Dedifferentiated amniotic fluid mesenchymal stem cell (primary cell): ENCODE measurements around the gene SYK.
"Not testable (repeated sequence)": the region's sequence is repeated elsewhere in the genome, so short reads cannot be mapped to it uniquely, and the experiment has no call there.

ENCODE experiments used
- DNase-seq: peaks from one replicate; pipeline ENCODE4 v3.0.0-alpha.2; 2016; ENCODE audit errors: extremely low spot score

Gene SYK

DNA sequence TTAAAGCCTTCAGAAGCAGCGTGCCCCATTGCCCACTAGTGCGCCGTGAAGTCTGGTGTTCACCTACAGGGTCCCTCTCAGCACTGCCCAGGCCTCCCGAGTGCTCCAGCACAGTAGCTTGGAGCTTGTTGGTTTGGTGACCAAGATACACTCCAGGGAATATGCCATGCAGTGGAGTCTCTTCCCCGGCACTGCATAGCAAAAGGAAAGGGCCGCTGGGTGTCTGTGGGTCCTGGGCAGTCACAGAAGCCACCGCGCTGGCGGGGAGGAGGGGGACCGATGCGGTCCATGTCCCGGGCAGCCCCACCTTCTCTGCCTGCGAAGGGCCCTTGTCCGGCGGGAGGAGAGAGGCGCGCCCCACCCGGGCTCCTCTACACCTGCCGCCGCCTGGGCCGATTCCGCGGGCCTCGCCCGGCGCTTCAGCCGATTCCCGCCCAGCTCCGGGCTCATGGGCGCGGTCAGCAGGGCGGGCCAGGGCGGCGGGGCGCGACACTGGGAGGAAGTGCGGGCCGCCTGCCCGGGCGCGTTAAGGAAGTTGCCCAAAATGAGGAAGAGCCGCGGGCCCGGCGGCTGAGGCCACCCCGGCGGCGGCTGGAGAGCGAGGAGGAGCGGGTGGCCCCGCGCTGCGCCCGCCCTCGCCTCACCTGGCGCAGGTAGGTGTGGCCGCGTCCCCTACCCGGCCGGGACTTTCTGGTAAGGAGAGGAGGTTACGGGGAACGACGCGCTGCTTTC lies at the start of gene SYK:
SYK (plus strand) TSS at position 579 of the 732 bp plus-strand sequence. CDS start 42,080 bp downstream, outside the sequence.
- DNase-seq, result no peak

DNA sequence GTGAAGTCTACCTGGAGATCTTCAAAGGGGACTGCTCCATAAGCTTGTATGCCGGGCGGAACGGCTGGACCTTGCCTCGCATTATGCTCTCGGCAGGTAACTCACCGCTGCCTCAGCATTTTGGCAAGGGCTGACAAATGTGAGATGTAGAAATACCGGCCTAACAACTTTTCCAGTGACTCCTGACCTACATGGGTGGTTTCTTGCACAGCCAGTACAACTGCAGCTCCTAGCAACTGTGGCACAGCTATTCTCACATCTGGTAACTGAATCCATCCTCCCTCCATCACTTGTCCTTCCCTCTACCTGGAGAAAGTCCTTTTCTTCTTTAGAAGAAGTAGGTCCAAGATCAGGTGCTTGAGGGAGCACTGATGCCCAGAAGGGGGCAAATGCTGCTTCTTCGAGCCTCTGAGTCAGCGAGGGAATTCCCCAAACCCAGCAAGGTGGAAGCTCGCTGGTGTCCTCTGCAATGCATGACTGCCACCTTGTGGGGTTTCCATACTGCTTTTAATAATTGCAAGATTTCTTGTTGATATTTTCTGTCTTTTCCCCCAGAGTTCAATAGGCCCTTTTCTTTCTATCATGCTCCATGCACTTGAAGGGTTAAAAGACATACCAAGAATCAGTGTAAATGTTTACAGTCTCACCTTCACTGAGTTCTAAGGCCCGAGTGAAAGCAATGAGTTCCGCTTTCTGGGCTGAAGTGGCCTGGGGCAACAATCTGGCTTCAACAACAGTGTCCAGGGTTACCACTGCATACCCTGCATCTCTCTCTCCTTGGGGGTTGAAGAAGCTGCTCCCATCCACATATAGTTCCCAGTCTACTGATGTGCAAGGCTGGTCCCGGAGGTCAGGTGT lies 45.9 kb upstream of the SYK start:
- not testable (repeated sequence) for DNase-seq

DNA sequence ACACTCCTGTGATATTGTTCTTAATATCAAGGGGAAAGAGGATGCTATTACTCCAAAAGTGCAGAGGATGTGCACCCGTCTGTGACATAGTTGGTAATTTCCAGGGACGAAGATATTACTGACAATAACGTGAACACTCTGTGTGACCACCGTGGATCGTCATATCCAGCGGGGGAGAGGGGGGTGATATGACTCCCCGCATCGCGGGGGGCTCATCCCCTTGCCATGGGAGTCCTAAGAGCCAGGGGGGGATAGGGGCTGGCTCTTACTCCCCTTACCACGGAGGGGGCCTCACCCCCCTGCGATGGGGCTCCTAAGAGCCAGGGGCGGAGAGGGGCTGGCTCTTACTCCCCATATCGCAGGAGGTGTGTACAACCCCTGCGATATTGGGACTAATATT lies 41.0 kb upstream of the SYK start:
- DNase-seq, result not testable (repeated sequence)

DNA sequence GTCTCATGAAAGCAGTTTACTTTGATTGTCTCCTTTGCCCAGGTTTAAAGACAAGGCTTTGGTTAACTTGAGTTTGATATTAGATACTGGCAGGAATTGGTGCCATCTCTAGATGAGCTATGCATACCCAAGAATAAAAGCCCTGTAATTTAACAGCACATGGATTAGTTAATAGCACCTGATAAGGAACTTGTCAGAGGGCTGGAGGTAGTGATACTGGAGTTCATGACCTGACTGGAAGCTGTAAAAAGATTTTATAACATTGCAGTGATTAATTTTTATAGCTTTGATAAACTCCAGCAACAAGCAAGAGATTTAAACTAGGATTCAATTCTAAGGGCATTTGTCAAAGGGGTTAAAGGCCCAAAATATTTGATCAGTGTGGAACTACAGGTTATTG lies 34.9 kb upstream of the SYK start:
- DNase-seq, result no peak

DNA sequence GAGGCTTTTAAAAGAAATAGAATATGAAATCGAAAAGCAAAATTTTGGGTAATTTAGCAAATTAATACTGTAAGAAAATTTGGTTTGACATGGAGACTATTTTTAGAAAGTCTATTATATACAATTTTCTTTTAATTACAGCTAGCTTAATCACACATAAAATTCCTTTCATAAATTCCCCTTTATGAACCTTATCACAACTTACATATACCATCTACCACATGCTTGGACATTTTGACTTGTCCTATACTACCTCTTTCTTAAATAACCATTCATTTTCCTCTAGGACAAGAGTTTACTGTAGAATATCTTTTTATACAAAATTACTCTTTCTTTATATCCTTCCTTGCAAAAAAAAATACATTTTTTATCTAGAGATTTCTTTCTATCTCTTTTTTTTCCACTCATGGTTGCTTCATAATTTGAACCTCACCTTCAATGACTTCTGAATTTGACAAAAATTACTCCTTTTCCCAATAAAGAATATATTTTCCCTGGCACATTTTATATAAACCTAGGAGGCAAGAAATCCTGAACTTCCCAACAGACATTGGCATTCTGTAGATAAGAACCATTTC lies 34.0 kb upstream of the SYK start:
- DNase-seq, result no peak

DNA sequence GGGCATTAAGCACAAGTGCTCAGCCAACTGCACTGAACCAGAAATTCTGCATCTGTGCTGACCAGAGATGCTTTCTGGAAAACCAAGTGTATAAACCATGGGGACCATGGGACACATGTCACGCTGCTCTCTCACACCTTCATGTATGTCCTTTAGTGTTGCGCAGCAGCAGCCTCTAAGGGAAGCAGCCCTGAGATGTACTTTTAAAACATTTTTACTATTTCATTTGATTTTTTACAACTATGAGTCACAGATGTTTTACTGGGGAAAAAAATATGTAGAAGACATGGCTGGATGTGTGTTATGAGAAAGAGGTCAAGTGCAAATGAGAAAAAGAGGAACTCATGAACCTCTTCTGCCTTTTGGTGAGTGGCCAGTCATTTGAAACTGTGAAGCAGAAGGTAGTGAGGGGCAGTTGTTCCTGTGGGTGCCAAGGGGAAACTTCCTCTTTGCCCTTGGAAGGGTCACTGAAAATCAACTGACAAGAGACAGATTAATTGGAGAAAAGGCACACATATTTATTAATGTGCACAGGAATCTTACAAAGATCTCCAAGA lies 31.4 kb upstream of the SYK start:
- no peak for DNase-seq

DNA sequence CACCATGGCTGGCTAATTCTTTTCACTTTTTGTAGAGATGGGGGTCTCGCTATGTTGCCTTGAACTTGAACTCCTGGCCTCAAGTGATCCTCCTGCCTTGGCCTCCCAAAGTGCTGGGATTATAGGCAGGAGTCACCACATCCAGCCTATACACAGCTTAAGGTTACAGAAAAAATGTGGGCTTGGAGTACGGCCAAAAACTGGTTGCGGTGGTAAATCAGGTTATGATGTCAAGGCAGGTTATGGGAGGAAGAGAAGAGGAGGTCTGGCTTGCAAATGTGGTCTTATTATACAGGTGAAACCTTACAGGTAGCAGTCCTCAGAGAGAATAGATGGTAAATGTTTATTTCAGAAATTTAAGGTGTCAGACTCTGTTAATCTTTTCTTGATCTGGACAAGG lies 30.7 kb upstream of the SYK start:
- no peak for DNase-seq

DNA sequence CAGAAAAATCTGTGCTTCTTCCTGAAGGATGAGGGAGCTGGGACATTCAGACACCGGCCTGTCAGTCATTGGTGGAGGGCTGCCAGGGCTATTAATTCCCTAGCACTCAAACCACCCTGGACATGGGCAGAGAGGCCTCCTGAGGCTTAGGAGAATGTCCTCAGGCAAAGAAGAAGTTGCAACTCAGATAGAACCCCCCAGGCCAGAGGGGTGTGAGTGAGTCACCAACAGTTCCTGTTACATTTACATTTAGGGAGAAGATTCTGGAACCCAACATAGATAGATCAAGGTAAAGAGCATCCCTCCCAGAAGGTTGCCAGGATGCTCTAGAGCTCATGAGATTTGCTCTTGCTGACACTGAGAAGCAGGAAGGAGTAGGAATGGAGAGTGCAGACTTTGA lies 29.2 kb upstream of the SYK start:
- no peak for DNase-seq

DNA sequence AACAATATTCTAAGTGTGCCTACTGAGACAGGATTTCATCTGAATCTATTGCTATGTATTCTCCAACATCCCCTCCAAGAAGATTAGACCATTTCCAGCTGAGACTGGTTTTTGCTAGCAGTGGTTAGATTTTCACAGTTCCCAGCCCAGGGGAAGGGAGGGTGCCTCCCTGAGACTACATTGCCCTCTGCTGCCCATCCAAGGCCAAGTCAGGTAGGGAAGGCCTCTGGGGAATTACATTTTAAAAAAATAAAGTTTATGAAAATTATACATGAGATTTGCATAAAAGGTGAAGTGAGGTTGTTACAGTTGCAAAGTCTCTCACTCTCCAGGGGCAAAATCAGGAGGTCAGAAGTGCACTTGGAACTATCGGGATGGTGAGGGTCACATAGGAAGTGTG lies 28.0 kb upstream of the SYK start:
- DNase-seq, result no peak

DNA sequence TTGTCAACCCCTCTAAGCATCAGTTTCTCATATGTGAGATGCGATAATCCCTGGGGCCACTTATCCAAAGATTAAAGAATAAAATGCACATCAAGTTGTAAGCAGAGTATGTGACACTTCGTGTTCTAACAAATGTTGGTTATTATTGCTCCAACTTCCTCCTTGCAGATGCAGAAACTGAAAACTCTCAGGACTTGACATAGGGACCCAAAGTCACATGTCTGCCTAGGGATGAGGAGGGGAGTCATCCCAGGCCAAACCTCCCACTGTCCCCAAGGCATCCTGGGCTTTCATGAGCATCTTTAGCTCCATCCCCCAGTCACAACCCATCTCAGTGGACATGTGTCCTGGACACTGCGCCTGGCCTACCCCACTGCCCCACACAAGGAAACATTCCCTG lies 27.5 kb upstream of the SYK start:
- DNase-seq, result no peak

DNA sequence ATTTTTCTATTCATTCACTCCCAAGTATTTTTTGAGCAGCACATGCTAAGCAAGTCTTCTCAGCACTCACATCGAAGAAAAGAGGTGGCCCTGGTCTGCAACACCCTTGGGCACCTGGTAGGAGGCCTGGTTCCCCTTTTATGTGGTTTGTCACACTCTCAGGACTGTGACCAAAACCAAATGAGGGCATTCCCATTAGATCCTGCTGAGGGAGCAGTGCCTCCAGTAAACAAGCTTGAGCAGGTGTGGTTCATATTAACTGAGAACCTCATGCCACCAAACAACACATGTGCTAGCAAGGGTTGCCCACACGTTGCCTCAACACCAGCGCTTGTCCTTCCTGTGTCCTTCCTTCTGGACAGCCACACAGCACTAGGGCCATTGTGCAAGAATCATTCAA lies 26.9 kb upstream of the SYK start:
- DNase-seq, result no peak

DNA sequence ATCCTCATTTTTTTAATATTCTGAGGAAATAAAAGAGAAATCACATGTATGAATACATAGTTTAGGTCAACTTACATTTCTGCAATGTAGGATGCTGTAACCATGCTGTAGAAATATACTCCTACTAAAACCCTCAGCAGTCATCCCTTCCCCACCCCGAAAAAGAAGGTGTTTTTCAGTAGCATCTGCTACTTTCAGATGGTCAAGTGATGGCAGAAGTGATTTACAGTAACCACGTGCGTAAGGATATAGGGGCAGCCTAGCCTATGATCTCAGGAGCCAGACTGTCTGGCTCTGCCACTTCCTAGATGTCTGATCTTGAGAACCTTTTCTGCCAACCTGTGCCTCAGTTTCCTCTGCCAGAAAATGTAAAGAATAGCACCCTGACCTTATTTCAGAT lies 26.0 kb upstream of the SYK start:
- no peak for DNase-seq

DNA sequence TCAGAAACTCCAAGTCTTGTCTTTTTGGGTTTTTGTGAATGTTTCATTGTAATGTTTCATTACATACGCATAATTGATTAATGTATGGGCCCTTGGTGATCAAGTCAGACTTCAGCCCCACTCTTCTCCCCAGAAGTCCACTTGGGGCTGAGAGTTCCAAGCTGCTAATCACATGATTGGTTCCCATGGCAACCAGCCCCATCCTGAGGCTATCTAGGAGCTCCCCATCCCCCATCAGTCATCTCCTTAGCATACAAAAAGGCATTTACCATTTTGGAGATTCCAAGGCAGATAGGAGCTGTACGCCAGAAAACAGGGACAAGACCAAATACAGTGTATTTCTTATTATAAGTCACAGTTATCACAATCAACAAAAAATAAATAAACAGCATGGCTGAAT lies 22.9 kb upstream of the SYK start:
- no peak for DNase-seq

DNA sequence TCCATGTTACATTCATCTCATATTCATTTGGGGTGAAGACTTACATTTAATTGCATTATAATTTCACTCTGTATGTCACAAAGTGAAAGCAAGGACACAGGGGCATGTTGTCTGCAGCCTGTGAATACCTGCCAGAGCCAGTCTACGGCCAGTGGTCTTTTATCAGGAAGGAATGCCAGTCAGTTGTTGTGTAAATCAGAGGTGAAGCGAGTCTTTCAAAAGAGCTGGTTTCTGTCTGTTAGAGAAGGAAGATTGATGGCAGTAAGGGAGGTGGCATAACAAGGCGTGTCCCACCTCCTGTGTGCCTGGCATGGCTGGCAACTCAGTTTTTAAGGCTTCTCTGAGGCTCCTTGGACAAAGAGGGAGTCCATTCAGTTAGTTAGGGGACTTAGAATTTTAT lies 18.1 kb upstream of the SYK start:
- no peak for DNase-seq

DNA sequence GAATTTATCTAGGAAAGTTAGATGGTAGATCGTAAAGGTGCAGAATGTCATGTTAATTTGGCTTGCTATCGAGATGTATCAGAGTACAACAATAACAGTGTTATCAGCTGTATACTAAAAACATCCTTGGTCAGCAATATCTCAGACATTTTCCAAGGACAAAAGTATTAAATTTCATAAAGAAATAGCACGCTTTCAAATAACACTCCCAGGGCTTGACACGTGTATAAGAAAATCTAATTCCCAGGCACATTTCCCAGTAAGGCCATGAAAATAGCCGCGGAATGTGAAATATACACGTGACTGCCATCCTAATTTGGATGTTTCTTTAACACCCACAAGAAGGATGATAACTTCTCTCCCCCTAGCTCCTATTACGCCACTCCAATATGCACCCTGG lies 17.7 kb upstream of the SYK start:
- DNase-seq, result no peak

DNA sequence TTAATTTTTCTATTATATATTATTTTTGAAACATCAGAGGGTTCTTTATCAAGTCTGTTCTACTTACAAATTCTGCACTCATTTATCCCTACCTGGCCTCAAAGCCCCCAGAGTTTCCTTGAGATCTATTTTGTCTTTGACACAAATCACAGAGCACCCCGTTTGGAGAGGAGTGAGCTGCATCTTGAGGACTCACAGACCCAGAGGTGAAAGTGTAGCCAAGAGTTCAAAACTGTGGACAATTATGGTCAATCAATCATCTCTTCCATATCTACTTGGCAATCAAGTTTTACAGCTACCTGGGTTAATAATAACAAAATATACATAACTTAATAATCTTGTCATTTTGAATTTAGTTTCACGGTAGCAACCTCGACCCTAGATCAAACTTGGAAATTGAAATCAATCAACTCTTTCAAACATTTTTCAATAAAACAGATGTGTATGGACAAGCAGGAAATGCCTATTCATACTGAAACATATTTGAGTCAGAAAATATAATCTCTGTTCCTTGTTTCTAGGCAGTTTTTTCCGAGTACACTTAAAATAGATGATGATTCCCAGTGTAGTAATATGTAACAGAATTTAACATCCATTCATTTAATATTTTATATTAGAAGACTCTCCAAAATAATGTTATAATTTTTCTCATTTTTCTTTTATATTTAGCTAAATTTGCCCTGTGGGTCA lies 13.7 kb upstream of the SYK start:
- no peak for DNase-seq

DNA sequence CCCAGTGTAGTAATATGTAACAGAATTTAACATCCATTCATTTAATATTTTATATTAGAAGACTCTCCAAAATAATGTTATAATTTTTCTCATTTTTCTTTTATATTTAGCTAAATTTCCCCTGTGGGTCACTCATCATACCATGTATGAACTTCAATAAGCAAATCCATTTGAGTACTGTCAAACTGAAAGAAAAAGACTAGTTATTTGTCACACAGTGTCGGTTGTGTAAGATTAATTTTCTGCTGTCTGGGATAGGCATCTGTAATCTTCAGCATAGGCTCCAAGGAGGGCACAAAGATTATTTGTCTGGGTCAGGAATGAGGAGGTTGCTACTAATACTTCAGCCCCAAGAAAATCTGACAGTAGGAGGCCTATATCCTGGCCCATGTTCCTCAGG lies 13.1 kb upstream of the SYK start:
- DNase-seq, result not testable (repeated sequence)

DNA sequence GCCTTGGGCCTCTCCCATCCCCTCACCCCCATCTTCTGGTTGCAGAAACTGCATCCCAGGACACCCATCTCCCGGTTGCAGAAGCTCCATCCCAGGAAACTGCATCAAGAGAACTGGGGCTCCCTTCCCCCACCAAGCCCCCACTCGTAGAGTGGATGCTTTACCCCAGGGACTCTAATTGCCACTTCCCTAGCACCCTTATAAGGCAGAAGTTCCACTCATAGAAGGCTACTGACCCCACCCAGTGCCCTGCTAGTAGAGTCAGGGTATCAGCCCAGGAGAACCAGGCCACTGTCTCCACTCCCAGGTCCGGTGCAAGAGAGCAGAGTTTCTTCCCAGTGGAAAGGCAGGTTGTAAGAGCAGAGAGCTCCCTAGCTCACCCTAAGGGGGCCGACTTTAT lies 12.2 kb upstream of the SYK start:
- no peak for DNase-seq

DNA sequence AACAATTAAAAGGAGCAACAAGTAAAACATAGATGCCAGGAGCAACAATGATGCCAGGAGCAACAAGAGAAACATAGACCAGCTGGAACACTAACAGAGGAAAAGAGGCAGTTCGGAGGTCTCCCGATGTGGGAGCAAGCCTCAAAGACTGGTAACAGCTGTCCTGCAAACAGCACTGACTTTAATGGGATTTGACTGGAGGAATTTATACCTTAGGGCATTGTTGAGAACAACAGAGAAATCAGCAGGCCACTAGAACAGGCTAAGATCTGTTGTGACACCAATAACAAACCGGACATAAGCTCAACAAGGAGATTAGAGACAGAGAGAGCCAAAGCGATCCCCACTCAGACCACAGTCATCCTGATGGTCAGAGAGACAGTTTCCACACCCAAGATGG lies 11.8 kb upstream of the SYK start:
- DNase-seq, result no peak

DNA sequence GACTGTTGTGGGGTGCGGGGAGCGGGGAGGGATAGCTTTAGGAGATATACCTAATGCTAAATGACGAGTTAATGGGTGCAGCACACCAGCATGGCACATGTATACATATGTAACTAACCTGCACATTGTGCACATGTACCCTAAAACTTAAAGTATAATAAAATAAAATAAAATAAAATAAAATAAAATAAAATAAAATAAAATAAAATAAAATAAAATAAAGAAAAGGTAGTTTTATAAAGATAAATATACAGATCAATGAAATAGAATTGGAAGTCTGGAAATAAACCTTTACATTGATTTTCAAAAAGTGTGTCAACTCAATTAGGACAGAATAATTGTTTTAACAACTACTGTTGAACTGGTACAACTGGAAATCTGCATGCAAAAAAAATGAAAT lies 8.6 kb upstream of the SYK start:
- not testable (repeated sequence) for DNase-seq

DNA sequence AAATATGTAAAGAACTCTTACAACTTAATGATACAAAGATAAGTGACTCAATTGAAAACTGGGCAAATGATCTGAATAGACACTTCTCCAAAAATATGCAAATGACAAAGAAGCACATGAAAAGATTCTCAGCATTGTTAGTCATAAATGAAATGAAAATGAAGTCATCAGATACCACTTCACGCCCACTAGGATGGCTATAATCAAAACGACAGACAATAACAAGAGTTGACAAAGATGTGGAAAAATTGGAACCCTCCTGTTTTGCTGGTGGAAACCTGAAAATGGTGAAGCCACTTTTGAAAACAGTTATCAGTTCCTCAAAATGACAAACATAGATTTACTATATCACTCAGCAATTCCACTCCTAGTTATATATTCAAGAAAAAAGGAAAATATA lies 7.9 kb upstream of the SYK start:
- DNase-seq, result no peak

DNA sequence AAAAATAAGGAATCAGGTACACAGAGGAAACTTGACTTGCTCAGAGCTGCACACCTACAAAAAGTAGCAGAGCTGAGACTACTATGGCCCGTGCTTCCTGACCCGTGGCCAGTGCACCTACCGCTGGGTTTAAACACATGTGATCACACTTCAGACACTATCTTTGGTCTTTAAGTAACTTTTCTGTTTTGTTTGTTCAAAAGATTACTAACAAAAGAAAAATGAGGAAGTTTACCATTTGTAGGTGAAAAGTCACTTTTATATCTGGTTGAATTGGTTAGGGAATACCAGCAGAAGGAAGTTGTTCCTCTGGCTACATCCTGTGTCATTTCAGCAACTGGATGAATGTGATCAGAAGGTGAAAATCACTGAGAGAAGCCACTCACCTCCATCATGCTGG lies 6.5 kb upstream of the SYK start:
- DNase-seq, result no peak
